ENCODE measurements around the gene CARTPT. TPM values are rescaled to one million over a fixed set of nuclear protein-coding genes. Genes with fewer than 3 reads are reported as not detected.

The CARTPT gene
- polyA plus RNA-seq, 3 donors, result not detected

DNA sequence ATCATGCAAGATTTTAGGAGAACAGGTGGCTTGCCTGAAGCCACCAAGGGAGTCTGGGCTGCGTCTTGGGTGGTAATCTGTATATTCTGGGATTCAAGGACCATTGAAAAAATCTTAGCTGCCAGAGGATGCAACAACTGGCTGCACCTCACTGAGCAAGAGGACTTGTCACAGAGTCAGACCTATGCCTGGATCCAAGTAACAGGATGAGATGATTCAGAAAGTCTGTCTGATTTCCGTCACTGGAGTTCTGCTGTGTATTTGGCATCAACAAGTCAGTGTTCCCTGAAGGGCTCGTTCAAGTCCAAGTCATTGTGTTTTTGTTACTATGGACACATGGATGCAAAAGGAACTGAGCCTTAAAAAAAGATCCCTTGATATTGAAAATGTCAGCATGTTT lies 37.8 kb upstream of the CARTPT start:
- peaks cover 4 to 22% (median 9%) of the 10 kb centered on the region in 7 donors for H3K9me3 Mint-ChIP-seq
- H2AFZ ChIP-seq (ENCODE audit: insufficient read depth, low read depth, low read length, poor library complexity, severe bottlenecking), result no peak overlapping the region
- H3K4me3 Mint-ChIP-seq, result no peak overlapping the region
- intact Hi-C loops (cut with micrococcal nuclease), result no loop called here
- no peaks in the 10 kb centered on the region for H3K36me3 ChIP-seq (replicated peaks in 1 of 2; ENCODE audit: control insufficient read depth in 1 of 2, insufficient read depth in 2 of 2, low read length in 2 of 2)
- peaks cover 0 to 3% (median 3%) of the 10 kb centered on the region in 3 donors for H3K27me3 Mint-ChIP-seq (ENCODE audit: low read depth in 3 of 3)
- no peak overlapping the region for H3K4me3 ChIP-seq (replicated peaks in 1 of 3; ENCODE audit: low read depth in 2 of 3, low read length in 3 of 3)
- TF ChIP-seq, protein P1, sequence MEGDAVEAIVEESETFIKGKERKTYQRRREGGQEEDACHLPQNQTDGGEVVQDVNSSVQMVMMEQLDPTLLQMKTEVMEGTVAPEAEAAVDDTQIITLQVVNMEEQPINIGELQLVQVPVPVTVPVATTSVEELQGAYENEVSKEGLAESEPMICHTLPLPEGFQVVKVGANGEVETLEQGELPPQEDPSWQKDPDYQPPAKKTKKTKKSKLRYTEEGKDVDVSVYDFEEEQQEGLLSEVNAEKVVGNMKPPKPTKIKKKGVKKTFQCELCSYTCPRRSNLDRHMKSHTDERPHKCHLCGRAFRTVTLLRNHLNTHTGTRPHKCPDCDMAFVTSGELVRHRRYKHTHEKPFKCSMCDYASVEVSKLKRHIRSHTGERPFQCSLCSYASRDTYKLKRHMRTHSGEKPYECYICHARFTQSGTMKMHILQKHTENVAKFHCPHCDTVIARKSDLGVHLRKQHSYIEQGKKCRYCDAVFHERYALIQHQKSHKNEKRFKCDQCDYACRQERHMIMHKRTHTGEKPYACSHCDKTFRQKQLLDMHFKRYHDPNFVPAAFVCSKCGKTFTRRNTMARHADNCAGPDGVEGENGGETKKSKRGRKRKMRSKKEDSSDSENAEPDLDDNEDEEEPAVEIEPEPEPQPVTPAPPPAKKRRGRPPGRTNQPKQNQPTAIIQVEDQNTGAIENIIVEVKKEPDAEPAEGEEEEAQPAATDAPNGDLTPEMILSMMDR (IDR thresholded peaks at IDR 0.05), result no peak
- H3K9me3 ChIP-seq (replicated peaks in 1 of 2; ENCODE audit: control insufficient read depth in 1 of 2, insufficient read depth in 1 of 2, low read length in 2 of 2), result peaks cover 0 to 16% of the 10 kb centered on the region in 2 donors
- no peaks in the 10 kb centered on the region for H3K79me2 ChIP-seq (ENCODE audit: insufficient read depth, low read length)
- WGBS (ENCODE audit: insufficient coverage), result 100% methylated on average over 3 of the region's 3 CpGs
- H3K4me1 ChIP-seq (ENCODE audit: control insufficient read depth in 1 of 2, insufficient read depth in 2 of 2, low read length in 2 of 2), result no peaks in the 10 kb centered on the region
- no peak overlapping the region for H3K9ac ChIP-seq (ENCODE audit: insufficient read depth, low read length, poor library complexity, severe bottlenecking)
- no peaks in the 10 kb centered on the region for H3K4me1 Mint-ChIP-seq
- DNase-seq, result no peak
- no peak overlapping the region for H3K27ac ChIP-seq (ENCODE audit: low read depth in 1 of 2, low read length in 2 of 2)
- H3K4me2 ChIP-seq (replicated peaks; ENCODE audit: extremely low read depth, low read length, poor library complexity, severe bottlenecking), result no peak overlapping the region
- no peaks in the 10 kb centered on the region for H3K36me3 Mint-ChIP-seq
- H3K27me3 ChIP-seq (ENCODE audit: control insufficient read depth in 2 of 2, insufficient read depth in 2 of 2, low read length in 2 of 2), result no peaks in the 10 kb centered on the region
- H3K27ac Mint-ChIP-seq, result no peak overlapping the region
- no peaks in the 10 kb centered on the region for H4K20me1 ChIP-seq (ENCODE audit: insufficient read depth, low read length)

DNA sequence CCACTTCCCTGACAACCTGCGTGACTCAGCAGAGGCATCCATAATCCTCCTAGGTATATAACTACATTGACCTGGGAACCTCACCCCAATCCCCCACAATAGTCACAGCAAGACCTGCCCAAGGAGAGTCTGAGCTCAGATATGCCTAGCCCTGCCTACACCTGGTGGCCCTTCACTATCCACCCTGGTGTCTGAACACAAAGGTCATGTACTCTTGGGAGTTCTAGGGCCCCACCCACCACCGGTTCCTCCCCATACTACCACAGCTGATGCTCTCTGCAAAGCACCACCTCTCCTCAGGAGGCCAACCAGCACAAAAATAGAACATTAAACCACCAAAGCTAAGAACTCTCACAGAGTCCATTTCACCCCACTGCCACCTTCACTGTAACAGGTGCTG lies 34.8 kb upstream of the CARTPT start:
- Mint-ChIP-seq H3K36me3 (no peaks in the 10 kb centered on the region), H3K4me3 (no peak overlapping the region), H3K27ac (no peak overlapping the region), H3K27me3 (ENCODE audit: low read depth in 3 of 3) (peaks cover 0 to 6% (median 2%) of the 10 kb centered on the region in 3 donors), H3K9me3 (peaks cover 4 to 21% (median 9%) of the 10 kb centered on the region in 7 donors), H3K4me1 (no peaks in the 10 kb centered on the region)
- TF ChIP-seq, protein P1 (IDR thresholded peaks at IDR 0.05), result no peak
- WGBS (ENCODE audit: insufficient coverage), result 95% methylated on average over 2 of the region's 2 CpGs
- H3K9ac ChIP-seq (ENCODE audit: insufficient read depth, low read length, poor library complexity, severe bottlenecking), result no peak overlapping the region
- no peaks in the 10 kb centered on the region for H4K20me1 ChIP-seq (ENCODE audit: insufficient read depth, low read length)
- H3K4me1 ChIP-seq (ENCODE audit: control insufficient read depth in 1 of 2, insufficient read depth in 2 of 2, low read length in 2 of 2), result no peaks in the 10 kb centered on the region
- H3K27me3 ChIP-seq (ENCODE audit: control insufficient read depth in 2 of 2, insufficient read depth in 2 of 2, low read length in 2 of 2), result no peaks in the 10 kb centered on the region
- H3K9me3 ChIP-seq (replicated peaks in 1 of 2; ENCODE audit: control insufficient read depth in 1 of 2, insufficient read depth in 1 of 2, low read length in 2 of 2), result peaks cover 0 to 16% of the 10 kb centered on the region in 2 donors
- no peak overlapping the region for H3K4me3 ChIP-seq (replicated peaks in 1 of 3; ENCODE audit: low read depth in 2 of 3, low read length in 3 of 3)
- H3K27ac ChIP-seq (ENCODE audit: low read depth in 1 of 2, low read length in 2 of 2), result no peak overlapping the region
- H3K4me2 ChIP-seq (replicated peaks; ENCODE audit: extremely low read depth, low read length, poor library complexity, severe bottlenecking), result no peak overlapping the region
- no peaks in the 10 kb centered on the region for H3K79me2 ChIP-seq (ENCODE audit: insufficient read depth, low read length)
- no peak for DNase-seq
- intact Hi-C loops (cut with micrococcal nuclease), result no loop called here
- H2AFZ ChIP-seq (ENCODE audit: insufficient read depth, low read depth, low read length, poor library complexity, severe bottlenecking), result no peak overlapping the region
- no peaks in the 10 kb centered on the region for H3K36me3 ChIP-seq (replicated peaks in 1 of 2; ENCODE audit: control insufficient read depth in 1 of 2, insufficient read depth in 2 of 2, low read length in 2 of 2)

Data from CD14-positive monocyte (primary cell).